ENCODE measurements around the gene NKX1-1.

Gene NKX1-1

GRCh38 chr4:1416051-1416947 is 10.1 kb upstream of the NKX1-1 start:
- DNase-seq: no peak

GRCh38 chr4:1415681-1415981 is 9.4 kb upstream of the NKX1-1 start:
- DNase-seq: peak in 1 of 3 experiments; percentile 49

GRCh38 chr4:1414831-1415680 is 8.8 kb upstream of the NKX1-1 start:
- DNase-seq: no peak

GRCh38 chr4:1413687-1414479 is 7.6 kb upstream of the NKX1-1 start:
- no peak for DNase-seq

GRCh38 chr4:1413204-1413663 is 7.0 kb upstream of the NKX1-1 start:
- DNase-seq: no peak

GRCh38 chr4:1412376-1413203 is 6.3 kb upstream of the NKX1-1 start:
- DNase-seq: no peak

GRCh38 chr4:1411436-1412375 is 5.5 kb upstream of the NKX1-1 start:
- DNase-seq: no peak

DNA sequence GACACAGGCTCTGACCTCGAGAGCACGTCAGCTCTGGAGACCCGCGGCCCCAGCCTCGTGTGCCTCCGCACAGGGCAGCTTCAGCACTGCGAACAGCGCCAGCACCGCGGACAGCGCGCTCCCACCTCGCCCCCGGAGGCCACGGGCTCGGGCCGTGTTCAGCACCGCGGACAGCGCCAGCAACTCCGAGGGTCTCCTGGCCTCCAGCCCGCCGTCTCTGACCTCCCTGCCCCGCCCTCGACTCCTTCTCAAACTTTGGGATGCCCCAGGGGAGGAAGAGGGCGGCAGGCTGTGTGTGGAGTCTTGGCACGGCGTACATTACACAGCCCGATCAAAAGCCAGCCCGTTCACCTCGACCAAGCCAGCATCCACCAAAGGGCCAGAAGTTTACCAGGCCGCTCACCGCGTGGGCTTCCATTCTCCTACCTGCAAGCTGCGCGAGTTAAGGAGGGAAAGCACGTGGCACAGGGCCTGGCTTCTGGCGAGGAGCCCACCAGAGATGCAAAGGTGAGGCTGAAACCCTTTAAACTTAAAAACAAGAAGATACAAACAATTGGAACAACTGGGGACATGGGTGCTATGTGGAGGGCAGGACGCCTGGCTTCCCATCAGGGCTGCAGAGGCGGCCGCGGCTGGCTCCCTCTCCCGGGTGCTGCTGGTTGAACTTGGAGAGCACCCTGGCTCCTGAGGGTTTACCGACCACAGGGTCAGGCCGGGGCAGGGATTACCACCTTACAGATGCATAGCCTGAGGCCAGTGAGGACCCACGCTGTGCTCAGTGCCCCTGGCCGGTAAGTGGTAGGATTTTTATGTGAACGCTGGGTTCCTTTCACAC is 4.5 kb upstream of the NKX1-1 start:
- DNase-seq: no peak

GRCh38 chr4:1409491-1410425 is 3.5 kb upstream of the NKX1-1 start:
- no peak for DNase-seq

DNA sequence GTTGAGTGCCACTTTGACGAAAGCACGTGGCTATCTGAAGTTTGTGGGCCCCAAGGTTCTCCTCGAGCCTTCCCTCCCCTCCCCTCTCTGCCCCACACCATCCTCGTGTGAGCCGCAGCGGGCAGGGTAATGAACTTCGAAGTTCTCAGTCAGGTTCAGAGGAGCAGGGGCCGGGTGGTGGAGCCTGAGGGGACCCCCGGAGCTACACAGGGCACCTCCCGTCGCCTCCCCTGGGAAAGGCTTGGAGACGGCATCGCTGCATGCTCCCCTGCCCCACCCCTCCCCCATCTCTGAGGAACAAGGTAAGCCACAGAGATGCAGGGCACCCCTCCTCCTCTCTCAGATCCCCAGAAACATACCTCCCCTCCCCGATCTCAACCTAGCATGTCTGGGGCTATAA is 2.8 kb upstream of the NKX1-1 start:
- DNase-seq: no peak

DNA sequence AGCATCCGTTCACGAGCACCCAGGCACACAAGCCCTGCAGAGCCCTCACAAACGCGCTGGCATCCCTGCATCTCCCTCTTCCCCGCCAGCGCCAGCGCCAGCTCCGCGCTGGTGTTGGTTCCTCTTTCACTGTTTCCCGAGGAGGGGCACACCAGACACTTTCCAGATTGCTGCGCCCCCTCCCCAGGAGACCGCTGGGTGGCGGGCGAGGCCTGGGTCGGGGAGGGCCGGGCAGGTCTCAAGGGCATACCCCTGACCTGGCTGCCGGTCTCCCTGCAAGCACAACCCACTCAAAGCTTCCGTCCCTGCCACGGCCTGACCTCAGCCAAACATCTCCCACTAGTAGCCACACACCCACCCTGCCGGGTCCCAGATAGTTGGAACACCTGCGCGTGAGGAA is 2.2 kb upstream of the NKX1-1 start:
- DNase-seq: no peak

DNA sequence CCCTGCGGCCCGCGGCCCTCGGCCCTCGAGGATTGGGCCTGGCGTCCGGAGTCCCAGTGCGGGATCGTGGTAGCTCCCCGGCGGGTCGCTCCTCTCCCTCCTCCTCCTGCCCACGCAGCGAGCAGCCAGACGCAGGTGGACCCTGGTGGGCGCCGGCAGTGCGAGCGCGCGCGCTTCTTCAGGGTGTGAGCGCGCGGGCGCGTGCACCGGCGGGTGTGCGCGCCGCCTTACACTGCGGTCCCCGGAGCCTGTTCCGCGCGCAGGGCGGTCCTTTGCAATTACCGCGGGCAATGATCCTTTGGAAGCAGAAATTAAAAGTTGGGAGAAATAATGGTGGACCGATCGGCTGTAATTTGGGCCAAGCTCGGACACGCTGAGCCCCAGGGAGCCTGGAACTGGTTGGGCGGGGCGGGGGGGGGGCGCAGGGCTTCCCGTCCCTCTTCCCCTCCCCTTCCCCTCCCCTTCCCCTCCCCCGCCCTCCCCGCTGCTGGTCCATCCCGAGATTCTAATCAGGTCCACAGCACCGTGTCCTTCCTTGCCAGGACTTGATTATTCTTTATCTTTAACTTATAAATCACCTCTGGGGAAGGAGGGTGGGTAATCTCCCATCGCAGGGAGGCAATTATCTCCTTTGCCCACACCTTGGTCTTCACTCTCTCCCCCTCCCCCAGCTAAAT is 1.6 kb upstream of the NKX1-1 start:
- no peak for DNase-seq

GRCh38 chr4:1406981-1407656 is 877 bp upstream of the NKX1-1 start:
- DNase-seq: no peak

- no peak for DNase-seq
Observed at GRCh38 chr4:1405636-1406393, 427 bp downstream of the NKX1-1 start.

GRCh38 chr4:1405254-1405635 is 997 bp downstream of the NKX1-1 start:
- DNase-seq: no peak

GRCh38 chr4:1404573-1405253 is 1.5 kb downstream of the NKX1-1 start:
- DNase-seq: no peak

Data from NCI-H1417 (cell line).